Tibial artery (tissue), 4 donors: Measurements from ENCODE around the gene RNF166.

ENCODE experiments used
- DNase-seq, 2 donors: peaks; one replicate each; pipeline ENCODE4 v3.0.0-alpha.2; 2019
- H3K27ac ChIP-seq, 2 donors: fragments of 200-600 bp; sonication (generic) in 1 of 2; 1 replicate in 1 of 2; 2 replicates in 1 of 2; pipeline ENCODE4 v1.5.1; 2018 to 2019; ENCODE audit warnings: mild to moderate bottlenecking in 1 of 2
- H3K27me3 ChIP-seq, 2 donors: fragments of 200-600 bp; sonication (generic) in 1 of 2; one replicate each; pipeline versions ENCODE4 v1.5.1 to v1.6.0; 2016 to 2019
- H3K36me3 ChIP-seq, 3 donors: fragments of 200-600 bp; sonication (generic) in 2 of 3; one replicate each; pipeline ENCODE4 v1.5.1; 2016 to 2019; ENCODE audit warnings: mild to moderate bottlenecking in 2 of 3
- H3K4me1 ChIP-seq, 4 donors: fragments of 200-600 bp; sonication (generic) in 2 of 4; 1 replicate in 3 of 4; 2 replicates in 1 of 4; pipeline ENCODE4 v1.5.1; 2016 to 2019
- H3K4me3 ChIP-seq, 2 donors: fragments of 200-600 bp; sonication (generic) in 1 of 2; 1 replicate in 1 of 2; 2 replicates in 1 of 2; pipeline ENCODE4 v1.5.1; 2018 to 2019; ENCODE audit warnings: mild to moderate bottlenecking in 2 of 2
- H3K9me3 ChIP-seq, 3 donors: fragments of 200-600 bp; sonication (generic) in 1 of 3; one replicate each; pipeline ENCODE4 v1.5.1; 2016 to 2019
- CTCF ChIP-seq, 2 experiments: fragments of 200-600 bp in 1 of 2; fragments of 450-650 bp in 1 of 2; IDR thresholded peaks; one replicate each; pipeline ENCODE4 v1.5.1; 2017 to 2019; ENCODE audit warnings: antibody characterized with exemption in 2 of 2, mild to moderate bottlenecking in 1 of 2, moderate library complexity in 1 of 2
- intact Hi-C: fragments of 100-400 bp; cut with DNase I; formaldehyde crosslinking; loops from one replicate; pipeline ENCODE4 v1.15.0; 2023; ENCODE audit warnings: low total_unique reads

The RNF166 gene

GRCh38 chr16:88691129-88691813 lies 14.9 kb downstream of the RNF166 start:
- no peak for TF ChIP-seq CTCF (IDR thresholded peaks at IDR 0.05)

GRCh38 chr16:88690341-88691128 lies 15.7 kb downstream of the RNF166 start:
- Histone ChIP-seq H3K27ac (no peak overlapping the region), H3K4me1 (peaks cover 0 to 18% (median 15%) of the 10 kb centered on the region in 4 donors), H3K27me3 (peaks cover 2 to 74% of the 10 kb centered on the region in 2 donors), H3K4me3 (no peak overlapping the region), H3K9me3 (no peaks in the 10 kb centered on the region), H3K36me3 (peaks cover 0 to under 1% (median 0%) of the 10 kb centered on the region in 3 donors)
- intact Hi-C loops, result no loop called here
- DNase-seq, result no peak
- TF ChIP-seq CTCF (IDR thresholded peaks at IDR 0.05), result no peak

More at GRCh38 chr16:88691129-88691813, 14.9 kb downstream of the RNF166 start:
- Histone ChIP-seq H3K9me3 (no peaks in the 10 kb centered on the region), H3K36me3 (peaks cover 0 to 8% (median 0%) of the 10 kb centered on the region in 3 donors), H3K27ac (no peak overlapping the region), H3K4me1 (peaks cover 0 to 11% (median 7%) of the 10 kb centered on the region in 4 donors), H3K4me3 (no peak overlapping the region), H3K27me3 (peaks cover 0 to 67% of the 10 kb centered on the region in 2 donors)
- DNase-seq, result no peak
- intact Hi-C loops, result no loop called here

GRCh38 chr16:88688013-88688778 lies 18.0 kb downstream of the RNF166 start:
- Histone ChIP-seq H3K9me3 (no peaks in the 10 kb centered on the region), H3K36me3 (no peaks in the 10 kb centered on the region), H3K27me3 (peaks cover 2 to 94% of the 10 kb centered on the region in 2 donors), H3K4me1 (peaks cover 0 to 22% (median 19%) of the 10 kb centered on the region in 4 donors), H3K4me3 (no peak overlapping the region), H3K27ac (no peak overlapping the region)
- intact Hi-C loops, result no loop called here
- DNase-seq, result no peak
- no peak for TF ChIP-seq CTCF (IDR thresholded peaks at IDR 0.05)

- Histone ChIP-seq H3K9me3 (no peaks in the 10 kb centered on the region), H3K27me3 (peaks cover 2 to 94% of the 10 kb centered on the region in 2 donors), H3K4me3 (no peak overlapping the region), H3K36me3 (no peaks in the 10 kb centered on the region), H3K4me1 (peaks cover 0 to 22% (median 19%) of the 10 kb centered on the region in 4 donors), H3K27ac (no peak overlapping the region)
- no peak for DNase-seq
- no peak for TF ChIP-seq CTCF (IDR thresholded peaks at IDR 0.05)
- intact Hi-C loops, result no loop called here
Measured at GRCh38 chr16:88687676-88688012, 18.6 kb downstream of the RNF166 start.

- Histone ChIP-seq H3K27me3 (peaks cover 2 to 92% of the 10 kb centered on the region in 2 donors), H3K27ac (no peak overlapping the region), H3K9me3 (no peaks in the 10 kb centered on the region), H3K36me3 (no peaks in the 10 kb centered on the region), H3K4me1 (peaks cover 0 to 22% (median 19%) of the 10 kb centered on the region in 4 donors), H3K4me3 (no peak overlapping the region)
- no peak for DNase-seq
- TF ChIP-seq CTCF (IDR thresholded peaks at IDR 0.05), result no peak
- intact Hi-C loops, result no loop called here
Measured at GRCh38 chr16:88687254-88687576, 19.0 kb downstream of the RNF166 start.
